ENCODE measurements around the gene GASK1B. TPM values are rescaled to one million over a fixed set of nuclear protein-coding genes. Genes with fewer than 3 reads are reported as not detected.

The GASK1B gene
- total and polyA plus RNA-seq, 10 donors = 2.9 to 51.3 (median 29.4) TPM

- WGBS, 5 donors = 85 to 97% (median 86%) methylated on average over 1 of the region's 1 CpG
- intact Hi-C loops (cut with DNase I; ENCODE audit: low total_unique reads) = no loop called here
- H3K27ac ChIP-seq = no peak overlapping the region
- no peaks in the 10 kb centered on the region for H3K9me3 ChIP-seq
- TF ChIP-seq POLR2AphosphoS5 (IDR thresholded peaks at IDR 0.05) (no peak), POLR2A (IDR thresholded peaks at IDR 0.05) (no peak), CTCF (IDR thresholded peaks at IDR 0.05 in 8 of 11, conservative IDR thresholded peaks at IDR 0.05 in 3 of 11) (no peak)
- H3K4me3 ChIP-seq = no peak overlapping the region
- no peaks in the 10 kb centered on the region for H3K27me3 ChIP-seq (replicated peaks in 1 of 7)
- H3K36me3 ChIP-seq = no peaks in the 10 kb centered on the region
- H3K4me1 ChIP-seq = no peaks in the 10 kb centered on the region
- no peak for DNase-seq
Measured at GRCh38 chr4:158195297-158195696, 22.5 kb upstream of the GASK1B start.

- H3K27me3 ChIP-seq (replicated peaks in 1 of 7) = no peaks in the 10 kb centered on the region
- H3K9me3 ChIP-seq = no peaks in the 10 kb centered on the region
- no peak overlapping the region for H3K27ac ChIP-seq
- intact Hi-C loops (cut with DNase I; ENCODE audit: low total_unique reads) = no loop called here
- H3K4me1 ChIP-seq = no peaks in the 10 kb centered on the region
- no peak overlapping the region for H3K4me3 ChIP-seq
- 30 to 42% (median 33%) methylated on average over 3 of the region's 3 CpGs for WGBS, 5 donors
- no peaks in the 10 kb centered on the region for H3K36me3 ChIP-seq
- DNase-seq = no peak
- TF ChIP-seq POLR2A (IDR thresholded peaks at IDR 0.05) (no peak), CTCF (IDR thresholded peaks at IDR 0.05 in 8 of 11, conservative IDR thresholded peaks at IDR 0.05 in 3 of 11) (peak in 8 of 11 experiments; percentile 17 to 59 (median 38)), POLR2AphosphoS5 (IDR thresholded peaks at IDR 0.05) (no peak)
Measured at GRCh38 chr4:158193171-158193749, 20.4 kb upstream of the GASK1B start.

- Histone ChIP-seq H3K9me3 (no peaks in the 10 kb centered on the region), H3K27me3 (replicated peaks in 1 of 7) (no peaks in the 10 kb centered on the region), H3K36me3 (no peaks in the 10 kb centered on the region), H3K27ac (no peak overlapping the region), H3K4me1 (no peaks in the 10 kb centered on the region), H3K4me3 (no peak overlapping the region)
- no peak for DNase-seq
- TF ChIP-seq POLR2A (IDR thresholded peaks at IDR 0.05) (no peak), CTCF (IDR thresholded peaks at IDR 0.05 in 8 of 11, conservative IDR thresholded peaks at IDR 0.05 in 3 of 11) (no peak), POLR2AphosphoS5 (IDR thresholded peaks at IDR 0.05) (no peak)
- 81 to 94% (median 88%) methylated on average over 5 of the region's 5 CpGs for WGBS, 5 donors
- intact Hi-C loops (cut with DNase I; ENCODE audit: low total_unique reads) = no loop called here
Measured at GRCh38 chr4:158192439-158193158, 19.8 kb upstream of the GASK1B start.

GRCh38 chr4:158190718-158191117 is 17.9 kb upstream of the GASK1B start:
- WGBS, 5 donors = 64 to 70% (median 67%) methylated on average over 2 of the region's 2 CpGs
- intact Hi-C loops (cut with DNase I; ENCODE audit: low total_unique reads) = no loop called here
- Histone ChIP-seq H3K27ac (no peak overlapping the region), H3K9me3 (no peaks in the 10 kb centered on the region), H3K4me3 (no peak overlapping the region), H3K27me3 (replicated peaks in 1 of 7) (no peaks in the 10 kb centered on the region), H3K4me1 (no peaks in the 10 kb centered on the region), H3K36me3 (no peaks in the 10 kb centered on the region)
- TF ChIP-seq CTCF (IDR thresholded peaks at IDR 0.05 in 8 of 11, conservative IDR thresholded peaks at IDR 0.05 in 3 of 11) (no peak), POLR2A (IDR thresholded peaks at IDR 0.05) (no peak), POLR2AphosphoS5 (IDR thresholded peaks at IDR 0.05) (no peak)
- no peak for DNase-seq
